Kidney (tissue), 14 donors: ENCODE data around the gene STPG2. TPM values are rescaled to one million over a fixed set of nuclear protein-coding genes. Genes with fewer than 3 reads are reported as not detected.
A peak's percentile ranks its signal among the peaks of the same experiment; 100 is the strongest.

Source experiments
- DNase-seq, 5 donors: peaks; one replicate each; pipeline ENCODE4 v3.0.0-alpha.2; 2013 to 2020
- FAIRE-seq: peaks from 2 replicates; lab custom pipeline; 2012; peaks lifted over from hg19 to GRCh38; lab: Jason Lieb, UNC
- H3K27ac ChIP-seq, 2 donors: one replicate each; pipeline ENCODE4 v1.7.0; 2013; ENCODE audit warnings: low read depth in 2 of 2, low read length in 2 of 2, inconsistent platforms in 1 of 2
- H3K27me3 ChIP-seq: one replicate; pipeline ENCODE4 v1.7.1; 2013; ENCODE audit warnings: low read length, inconsistent platforms; ENCODE audit not compliant: control insufficient read depth, insufficient read depth
- H3K36me3 ChIP-seq, 3 donors: one replicate each; pipeline versions ENCODE4 v1.7.0 to v1.7.1; 2013; ENCODE audit warnings: low read length in 3 of 3, control low read depth in 1 of 3, inconsistent platforms in 1 of 3; ENCODE audit not compliant: insufficient read depth in 3 of 3, control insufficient read depth in 2 of 3
- H3K4me1 ChIP-seq, 3 donors: one replicate each; pipeline versions ENCODE4 v1.7.0 to v1.7.1; 2013; ENCODE audit warnings: low read length in 3 of 3, inconsistent platforms in 1 of 3, low read depth in 1 of 3; ENCODE audit not compliant: control insufficient read depth in 2 of 3, insufficient read depth in 2 of 3
- H3K4me3 ChIP-seq, 3 donors: one replicate each; pipeline versions ENCODE4 v1.7.0 to v1.8.1; 2013; ENCODE audit warnings: low read length in 3 of 3, control low read depth in 1 of 3, inconsistent platforms in 1 of 3
- H3K9ac ChIP-seq, 3 donors: one replicate each; pipeline versions ENCODE4 v1.7.0 to v1.7.1; 2013; ENCODE audit warnings: low read length in 3 of 3, control low read depth in 1 of 3, inconsistent platforms in 1 of 3
- H3K9me3 ChIP-seq, 3 donors: one replicate each; pipeline versions ENCODE4 v1.7.0 to v1.7.1; 2013; ENCODE audit warnings: low read length in 3 of 3, control low read depth in 1 of 3, inconsistent platforms in 1 of 3; ENCODE audit not compliant: control insufficient read depth in 2 of 3, insufficient read depth in 1 of 3
- CTCF ChIP-seq: IDR thresholded peaks from 3 replicates; pipeline ENCODE4 v1.5.1; 2012; ENCODE audit warnings: mild to moderate bottlenecking, moderate library complexity, borderline replicate concordance; ENCODE audit not compliant: insufficient read depth; ENCODE audit errors: extremely low read depth
- intact Hi-C: fragments of 100-400 bp; cut with DNase I; formaldehyde crosslinking; loops from one replicate; pipeline ENCODE4 v1.11.1; 2022
- polyA plus RNA-seq: library from polyadenylated mRNA; stranded (reverse); fragments of 350-450 nt; fragmentation: Illumina TruSeq; extraction: RNeasy Lipid Tissue Mini Kit (QIAGEN cat#74804); gene quantifications from one replicate; pipeline ENCODE4 v1.2.3, GENCODE V29; 2014; ENCODE audit warnings: low read depth, low replicate concordance; ENCODE audit not compliant: insufficient read depth
- total RNA-seq: library from RNA; stranded (reverse); fragmentation: NEBNext Ultra II Directional; extraction: Animal tissue kit (Norgen Biotek cat#: 25700); gene quantifications from one replicate; pipeline ENCODE4 v1.2.1, GENCODE V29; 2021
- donor health status: control.
- donor health status: control.
- donor health status: control.
- donor health status: control.
- donor health status: control.
- donor health status: DM: yes; HTN: yes; CAD: no.
- donor health status: Normal renal cell carcinoma (clear cell type).

Gene STPG2
- total and polyA plus RNA-seq, 2 donors from 2014 or later, result 0.43 to 1.1 TPM

- H3K9me3 ChIP-seq, result no peaks in the 10 kb centered on the region
- DNase-seq (no peak), FAIRE-seq (no peak)
- intact Hi-C loops, result no loop called here
- no peaks in the 10 kb centered on the region for H3K4me1 ChIP-seq
- no peaks in the 10 kb centered on the region for H3K36me3 ChIP-seq
- H3K27me3 ChIP-seq, result no peaks in the 10 kb centered on the region
- H3K4me3 ChIP-seq, result no peak overlapping the region
- no peak overlapping the region for H3K9ac ChIP-seq
- TF ChIP-seq CTCF, result no peak
- H3K27ac ChIP-seq, result no peak overlapping the region
Measured at GRCh38 chr4:97656044-97656720, 487.1 kb downstream of the STPG2 start.

DNA sequence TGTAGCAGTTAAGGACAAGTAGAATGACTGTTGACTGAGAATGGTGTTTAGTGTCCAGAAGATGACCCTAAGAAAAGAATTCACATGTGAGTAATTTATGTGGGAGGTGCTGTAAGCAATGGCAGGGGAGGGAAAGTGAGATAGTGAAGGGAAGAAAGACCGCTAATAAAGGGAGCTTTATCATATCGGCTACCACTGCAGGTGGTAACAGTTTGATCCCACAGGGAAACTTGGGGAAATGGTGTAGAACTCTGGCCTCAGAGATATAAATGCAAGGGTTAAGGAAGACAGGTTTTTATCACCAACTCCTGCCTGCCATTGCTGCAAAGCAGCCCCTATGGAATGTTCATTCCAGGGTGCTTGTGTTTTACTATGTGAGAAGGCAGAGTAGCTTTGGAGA is 489.6 kb downstream of the STPG2 start:
- no peaks in the 10 kb centered on the region for H3K4me1 ChIP-seq
- no peak overlapping the region for H3K4me3 ChIP-seq
- no peaks in the 10 kb centered on the region for H3K27me3 ChIP-seq
- H3K36me3 ChIP-seq, result no peaks in the 10 kb centered on the region
- intact Hi-C loops, result no loop called here
- H3K27ac ChIP-seq, result no peak overlapping the region
- H3K9me3 ChIP-seq, result no peaks in the 10 kb centered on the region
- no peak for TF ChIP-seq CTCF
- DNase-seq, result no peak
- FAIRE-seq, result no peak
- no peak overlapping the region for H3K9ac ChIP-seq

DNA sequence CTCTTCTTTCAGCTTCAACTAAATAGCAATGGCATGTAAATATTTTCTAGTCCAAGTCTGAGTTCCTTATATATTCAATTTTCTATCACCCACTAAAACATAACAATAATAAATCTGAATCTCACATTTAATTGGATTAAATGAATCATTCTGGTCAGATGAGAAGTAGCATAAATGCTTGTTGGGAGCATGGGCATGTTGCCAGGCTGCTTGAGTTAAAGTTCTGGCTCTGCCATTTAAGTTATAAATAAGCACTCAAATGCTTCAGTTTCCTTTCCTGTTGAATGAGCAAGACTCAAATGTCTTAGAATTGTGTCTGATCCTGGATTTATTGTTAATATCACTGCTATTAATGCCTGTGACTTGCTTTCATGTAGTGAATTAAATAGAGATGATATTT is 496.3 kb downstream of the STPG2 start:
- H3K4me1 ChIP-seq, result peaks cover 0 to 2% (median 0%) of the 10 kb centered on the region in 3 donors
- H3K4me3 ChIP-seq, result no peak overlapping the region
- no peaks in the 10 kb centered on the region for H3K36me3 ChIP-seq
- H3K9ac ChIP-seq, result no peak overlapping the region
- H3K27ac ChIP-seq, result no peak overlapping the region
- H3K9me3 ChIP-seq, result no peaks in the 10 kb centered on the region
- DNase-seq (peak in 2 of 5 donors; percentile 13 to 66), FAIRE-seq (no peak)
- TF ChIP-seq CTCF, result no peak
- H3K27me3 ChIP-seq, result no peaks in the 10 kb centered on the region
- intact Hi-C loops, result no loop called here
